Adrenal gland (tissue), 12 donors: ENCODE results near the gene CHRM1. TPM values are rescaled to one million over a fixed set of nuclear protein-coding genes. Genes with fewer than 3 reads are reported as not detected.
"Not testable (repeated sequence)": the region's sequence is repeated elsewhere in the genome, so short reads cannot be mapped to it uniquely, and the experiment has no call there.

ENCODE experiments used
- DNase-seq, 7 donors: peaks; one replicate each; pipeline ENCODE4 v3.0.0-alpha.2; 2019 to 2020
- H3K27ac ChIP-seq, 5 donors: fragments of 200-600 bp; sonication (generic) in 4 of 5; 1 replicate in 3 of 5; 2 replicates in 2 of 5; pipeline versions ENCODE4 v1.5.1 to v1.8.0; 2016 to 2020; ENCODE audit warnings: mild to moderate bottlenecking in 1 of 5
- H3K27me3 ChIP-seq: fragments of 200-600 bp; 2 replicates; pipeline ENCODE4 v1.8.0; 2021
- H3K36me3 ChIP-seq, 2 donors: fragments of 200-600 bp; replicated peaks in 1 of 2; 1 replicate in 1 of 2; 2 replicates in 1 of 2; pipeline versions ENCODE4 v1.5.1 to v1.8.0; 2018 to 2022
- H3K4me1 ChIP-seq, 2 donors: fragments of 200-600 bp; replicated peaks in 1 of 2; 1 replicate in 1 of 2; 2 replicates in 1 of 2; pipeline versions ENCODE4 v1.5.1 to v1.8.0; 2018 to 2021
- H3K4me3 ChIP-seq, 4 donors: fragments of 200-600 bp; sonication (generic) in 3 of 4; one replicate each; pipeline ENCODE4 v1.5.1; 2016 to 2018
- H3K9me3 ChIP-seq, 3 donors: fragments of 200-600 bp; sonication (generic) in 1 of 3; replicated peaks in 1 of 3; 1 replicate in 2 of 3; 2 replicates in 1 of 3; pipeline versions ENCODE4 v1.5.1 to v1.8.0; 2016 to 2021
- CTCF ChIP-seq, 6 experiments: fragments of 450-650 bp in 4 of 6; fragments of 200-600 bp in 2 of 6; sonication (generic) in 1 of 6; IDR thresholded peaks; 1 replicate in 5 of 6; 2 replicates in 1 of 6; pipeline versions ENCODE4 v1.5.1 to v1.8.0; 2016 to 2021; ENCODE audit warnings: antibody characterized with exemption in 6 of 6, mild to moderate bottlenecking in 2 of 6, moderate library complexity in 1 of 6
- POLR2A ChIP-seq, 2 donors: fragments of 450-650 bp; IDR thresholded peaks; one replicate each; pipeline ENCODE4 v1.6.1; 2017; ENCODE audit warnings: antibody characterized with exemption in 2 of 2, mild to moderate bottlenecking in 2 of 2, moderate library complexity in 1 of 2
- WGBS, 4 donors: extraction: QIAGEN DNeasy Blood & Tissue Kit in 2 of 4; methylation state at CpG; one replicate each; pipeline versions ENCODE4 v1.1.5 to v1.1.7; 2013 to 2017; 5-methylcytosine and 5-hydroxymethylcytosine counted together
- intact Hi-C, 2 donors: fragments of 100-400 bp; cut with DNase I; formaldehyde crosslinking; loops; one replicate each; pipeline versions ENCODE4 v1.14.1 to v1.15.0; 2022 to 2023
- polyA plus RNA-seq, 3 donors: library from polyadenylated mRNA; stranded (reverse); fragments of 200-250 nt in 2 of 3; fragments of 350-450 nt in 1 of 3; fragmentation: Illumina TruSeq in 1 of 3; extraction: RNeasy Lipid Tissue Mini Kit (QIAGEN cat#74804) in 1 of 3; gene quantifications; one replicate each; pipeline ENCODE4 v1.2.3, GENCODE V29; 2013 to 2014
- total RNA-seq, 9 donors: library from RNA; depleted of rRNA in 4 of 9; stranded (reverse); fragments of >200 nt in 4 of 9; fragments of 120-200 nt in 1 of 9; fragmentation: NEBNext Ultra II Directional in 1 of 9; extraction: Animal tissue kit (Norgen Biotek cat#: 25700) in 1 of 9; gene quantifications; one replicate each; pipeline versions ENCODE4 v1.1.0 to v1.2.4, GENCODE V29; 2013 to 2023
- donor health status: healthy with polysubstance abuse.
- donor health status: Bipolar disorder and iron deficiency.
- donor health status: DM: yes; HTN: yes; CAD: no.
- donor health status: DM: no; HTN: no; CAD: no.
- donor health status: DM: no; HTN: no; CAD: no.
- donor health status: DM: yes; HTN: yes; CAD: no.

Gene CHRM1
- total and polyA plus RNA-seq, 12 donors: 0.22 to 3.8 (median 1.8) TPM; not detected in 5

- no peak for TF ChIP-seq CTCF (IDR thresholded peaks at IDR 0.05)
- TF ChIP-seq POLR2A (IDR thresholded peaks at IDR 0.05): no peak
- no peaks in the 10 kb centered on the region for H3K9me3 ChIP-seq
- no peak overlapping the region for H3K4me3 ChIP-seq
- H3K27me3 ChIP-seq: no peaks in the 10 kb centered on the region
- no peaks in the 10 kb centered on the region for H3K4me1 ChIP-seq
- no peak for DNase-seq
- no peak overlapping the region for H3K27ac ChIP-seq
- intact Hi-C loops: no loop called here
- no peaks in the 10 kb centered on the region for H3K36me3 ChIP-seq
- WGBS, 4 donors: 70 to 80% (median 76%) methylated on average over 4 of the region's 4 CpGs
Measured at GRCh38 chr11:62953811-62954210, 32.6 kb upstream of the CHRM1 start.

- WGBS, 4 donors: 76 to 92% (median 82%) methylated on average over 5 to 7 of the region's 7 CpGs
- Histone ChIP-seq H3K36me3 (no peaks in the 10 kb centered on the region), H3K27ac (no peak overlapping the region), H3K9me3 (no peaks in the 10 kb centered on the region), H3K4me1 (no peaks in the 10 kb centered on the region), H3K27me3 (no peaks in the 10 kb centered on the region), H3K4me3 (no peak overlapping the region)
- no peak for DNase-seq
- intact Hi-C loops: no loop called here
- TF ChIP-seq POLR2A (IDR thresholded peaks at IDR 0.05) (no peak), CTCF (IDR thresholded peaks at IDR 0.05) (no peak)
Measured at GRCh38 chr11:62948765-62949320, 27.7 kb upstream of the CHRM1 start.

GRCh38 chr11:62945538-62945937 is 24.4 kb upstream of the CHRM1 start:
- H3K36me3 ChIP-seq, H3K4me3 ChIP-seq, H3K27ac ChIP-seq, H3K27me3 ChIP-seq, H3K9me3 ChIP-seq, H3K4me1 ChIP-seq, DNase-seq, intact Hi-C loops: not testable (repeated sequence)
- WGBS, 4 donors: 89 to 96% (median 91%) methylated on average over 10 of the region's 10 CpGs

- H3K27me3 ChIP-seq, H3K4me1 ChIP-seq, H3K4me3 ChIP-seq, intact Hi-C loops, H3K36me3 ChIP-seq, DNase-seq, H3K27ac ChIP-seq, H3K9me3 ChIP-seq: not testable (repeated sequence)
- 75 to 83% (median 77%) methylated on average over 2 of the region's 2 CpGs for WGBS, 4 donors
Measured at GRCh38 chr11:62937528-62937927, 16.4 kb upstream of the CHRM1 start.

GRCh38 chr11:62934496-62934785 is 13.3 kb upstream of the CHRM1 start:
- WGBS, 4 donors: 37 to 72% (median 53%) methylated on average over 1 of the region's 1 CpG
- Histone ChIP-seq H3K36me3 (no peaks in the 10 kb centered on the region), H3K27me3 (no peaks in the 10 kb centered on the region), H3K4me3 (no peak overlapping the region), H3K9me3 (no peaks in the 10 kb centered on the region), H3K27ac (no peak overlapping the region), H3K4me1 (no peaks in the 10 kb centered on the region)
- DNase-seq: no peak
- intact Hi-C loops: no loop called here
- TF ChIP-seq CTCF (IDR thresholded peaks at IDR 0.05) (no peak), POLR2A (IDR thresholded peaks at IDR 0.05) (no peak)
